ACHN (cell line): Measurements from ENCODE around the gene XXYLT1.
"Not testable (repeated sequence)": the region's sequence is repeated elsewhere in the genome, so short reads cannot be mapped to it uniquely, and the experiment has no call there.

Experiments used
- DNase-seq: peaks from one replicate; pipeline ENCODE4 v3.0.0-alpha.2; 2015
- in situ Hi-C: cut with HindIII; loops from 2 replicates; pipeline ENCODE4 v1.10.0; 2017; ENCODE audit warnings: low sequenced_read_pairs, low pct_ligation_motif_present, low pct_unique_long_range_greater_than_20kb

The XXYLT1 gene

GRCh38 chr3:195240171-195240701, 30.7 kb downstream of the XXYLT1 start:
- no peak for DNase-seq
- in situ Hi-C loops, result loop anchor here (25.0 kb wide), 1 partner anchor 553 kb away; the partner anchor contains the start of gene FAM43A

- in situ Hi-C loops, result loop anchor here (25.0 kb wide), 1 partner anchor 552 kb away; the partner anchor contains the start of gene FAM43A
- no peak for DNase-seq
Observed at GRCh38 chr3:195239121-195239520, 31.8 kb downstream of the XXYLT1 start.

GRCh38 chr3:195238586-195239118, 32.3 kb downstream of the XXYLT1 start:
- DNase-seq, result no peak
- in situ Hi-C loops, result loop anchor here (25.0 kb wide), 1 partner anchor 551 kb away; the partner anchor contains the start of gene FAM43A

GRCh38 chr3:195238081-195238571, 32.8 kb downstream of the XXYLT1 start:
- no peak for DNase-seq
- in situ Hi-C loops, result loop anchor here (25.0 kb wide), 1 partner anchor 551 kb away; the partner anchor contains the start of gene FAM43A

- in situ Hi-C loops, result loop anchor here (25.0 kb wide), 1 partner anchor 550 kb away; the partner anchor contains the start of gene FAM43A
- DNase-seq, result no peak
Observed at GRCh38 chr3:195236801-195237570, 34.0 kb downstream of the XXYLT1 start.

- in situ Hi-C loops, result loop anchor here (25.0 kb wide), 1 partner anchor 549 kb away; the partner anchor contains the start of gene FAM43A
- DNase-seq, result no peak
Observed at GRCh38 chr3:195236076-195236798, 34.7 kb downstream of the XXYLT1 start.

GRCh38 chr3:195230244-195230643, 40.7 kb downstream of the XXYLT1 start:
- no peak for DNase-seq
- in situ Hi-C loops, result loop anchor here (25.0 kb wide), 1 partner anchor 543 kb away; the partner anchor contains the start of gene FAM43A

GRCh38 chr3:195228886-195229285, 42.1 kb downstream of the XXYLT1 start:
- in situ Hi-C loops, result loop anchor here (25.0 kb wide), 1 partner anchor 542 kb away; the partner anchor contains the start of gene FAM43A
- DNase-seq, result not testable (repeated sequence)

GRCh38 chr3:195227871-195228270, 43.1 kb downstream of the XXYLT1 start:
- in situ Hi-C loops, result loop anchor here (25.0 kb wide), 1 partner anchor 541 kb away; the partner anchor contains the start of gene FAM43A
- DNase-seq, result no peak

GRCh38 chr3:195226900-195227447, 44.0 kb downstream of the XXYLT1 start:
- in situ Hi-C loops, result loop anchor here (25.0 kb wide), 1 partner anchor 540 kb away; the partner anchor contains the start of gene FAM43A
- peak; percentile 5 for DNase-seq

GRCh38 chr3:195226445-195226844, 44.5 kb downstream of the XXYLT1 start:
- in situ Hi-C loops, result loop anchor here (25.0 kb wide), 1 partner anchor 539 kb away; the partner anchor contains the start of gene FAM43A
- no peak for DNase-seq

- in situ Hi-C loops, result loop anchor here (25.0 kb wide), 1 partner anchor 538 kb away; the partner anchor contains the start of gene FAM43A
- DNase-seq, result no peak
Observed at GRCh38 chr3:195224980-195225580, 45.9 kb downstream of the XXYLT1 start.

GRCh38 chr3:195224156-195224979, 46.6 kb downstream of the XXYLT1 start:
- DNase-seq, result no peak
- in situ Hi-C loops, result no loop called here

GRCh38 chr3:195221876-195222617, 48.9 kb downstream of the XXYLT1 start:
- in situ Hi-C loops, result no loop called here
- DNase-seq, result no peak

- in situ Hi-C loops, result no loop called here
- no peak for DNase-seq
Observed at GRCh38 chr3:195221015-195221853, 49.7 kb downstream of the XXYLT1 start.
